Left ventricle myocardium inferior (tissue), 1 donor: Measurements from ENCODE around the gene SH3PXD2B. TPM values are rescaled to one million over a fixed set of nuclear protein-coding genes. Genes with fewer than 3 reads are reported as not detected.
"Not testable (repeated sequence)": the region's sequence is repeated elsewhere in the genome, so short reads cannot be mapped to it uniquely, and the experiment has no call there.

Source experiments
- DNase-seq: peaks from one replicate; pipeline ENCODE4 v3.0.0-alpha.2; 2020
- H3K27ac ChIP-seq: fragments of 200-600 bp; replicated peaks from 2 replicates; pipeline ENCODE4 v1.8.0; 2021
- H3K27me3 ChIP-seq: fragments of 200-600 bp; 2 replicates; pipeline ENCODE4 v1.8.0; 2021; ENCODE audit warnings: low read depth
- H3K36me3 ChIP-seq: fragments of 200-600 bp; 2 replicates; pipeline ENCODE4 v1.8.0; 2021
- H3K4me1 ChIP-seq: fragments of 200-600 bp; 2 replicates; pipeline ENCODE4 v1.8.0; 2021
- H3K4me3 ChIP-seq: fragments of 200-600 bp; 2 replicates; pipeline ENCODE4 v1.8.0; 2021; ENCODE audit warnings: mild to moderate bottlenecking, moderate library complexity
- H3K9me3 ChIP-seq: fragments of 200-600 bp; replicated peaks from 2 replicates; pipeline ENCODE4 v1.8.0; 2021
- CTCF ChIP-seq: fragments of 200-600 bp; IDR thresholded peaks from 2 replicates; pipeline ENCODE4 v1.8.0; 2021; ENCODE audit warnings: antibody characterized with exemption, mild to moderate bottlenecking, borderline replicate concordance
- intact Hi-C: fragments of 100-400 bp; cut with micrococcal nuclease; formaldehyde crosslinking; loops from one replicate; pipeline ENCODE4 v1.11.0; 2022
- total RNA-seq: library from RNA; stranded (reverse); fragmentation: NEBNext Ultra II Directional; extraction: Animal tissue kit (Norgen Biotek cat#: 25700); gene quantifications from one replicate; pipeline ENCODE4 v1.2.1, GENCODE V29; 2021
- donor health status: DM: no; HTN: yes; CAD: no; lungs with severe emphysema.

Gene SH3PXD2B
- total RNA-seq, 1 donor from 2014 or later, result 5.2 TPM

GRCh38 chr5:172358345-172358744 is 96.0 kb downstream of the SH3PXD2B start:
- H3K36me3 ChIP-seq, result peaks cover 35% of the 10 kb centered on the region
- H3K4me3 ChIP-seq, result no peak overlapping the region
- H3K27me3 ChIP-seq, result no peaks in the 10 kb centered on the region
- intact Hi-C loops, result no loop called here
- TF ChIP-seq CTCF, result no peak
- peaks cover 7% of the 10 kb centered on the region for H3K4me1 ChIP-seq
- no peaks in the 10 kb centered on the region for H3K9me3 ChIP-seq
- DNase-seq, result no peak
- H3K27ac ChIP-seq, result no peak overlapping the region

- H3K27ac ChIP-seq, result no peak overlapping the region
- TF ChIP-seq CTCF, result no peak
- H3K9me3 ChIP-seq, result no peaks in the 10 kb centered on the region
- H3K36me3 ChIP-seq, result peaks cover 38% of the 10 kb centered on the region
- DNase-seq, result no peak
- no peak overlapping the region for H3K4me3 ChIP-seq
- intact Hi-C loops, result no loop called here
- H3K4me1 ChIP-seq, result peaks cover 7% of the 10 kb centered on the region
- no peaks in the 10 kb centered on the region for H3K27me3 ChIP-seq
Observed at GRCh38 chr5:172356527-172356926, 97.8 kb downstream of the SH3PXD2B start.

GRCh38 chr5:172356047-172356446 is 98.3 kb downstream of the SH3PXD2B start:
- H3K27me3 ChIP-seq, result no peaks in the 10 kb centered on the region
- no peak for TF ChIP-seq CTCF
- peaks cover 43% of the 10 kb centered on the region for H3K36me3 ChIP-seq
- peaks cover 7% of the 10 kb centered on the region for H3K4me1 ChIP-seq
- H3K9me3 ChIP-seq, result no peaks in the 10 kb centered on the region
- no peak overlapping the region for H3K27ac ChIP-seq
- no peak overlapping the region for H3K4me3 ChIP-seq
- no peak for DNase-seq
- intact Hi-C loops, result no loop called here

GRCh38 chr5:172353846-172354245 is 100.5 kb downstream of the SH3PXD2B start:
- Histone ChIP-seq H3K27me3 (no peaks in the 10 kb centered on the region), H3K36me3 (peaks cover 52% of the 10 kb centered on the region), H3K9me3 (no peaks in the 10 kb centered on the region), H3K27ac (no peak overlapping the region), H3K4me3 (no peak overlapping the region), H3K4me1 (peaks cover 7% of the 10 kb centered on the region)
- no peak for DNase-seq
- TF ChIP-seq CTCF, result no peak
- intact Hi-C loops, result no loop called here

- Histone ChIP-seq H3K4me3 (no peak overlapping the region), H3K27me3 (no peaks in the 10 kb centered on the region), H3K36me3 (peaks cover 47% of the 10 kb centered on the region), H3K27ac (no peak overlapping the region), H3K4me1 (peaks cover 7% of the 10 kb centered on the region), H3K9me3 (no peaks in the 10 kb centered on the region)
- DNase-seq, result no peak
- intact Hi-C loops, result no loop called here
- no peak for TF ChIP-seq CTCF
Observed at GRCh38 chr5:172353271-172353812, 101.0 kb downstream of the SH3PXD2B start.

- H3K27me3 ChIP-seq, H3K4me1 ChIP-seq, H3K4me3 ChIP-seq, intact Hi-C loops, H3K27ac ChIP-seq, DNase-seq, H3K9me3 ChIP-seq: not testable (repeated sequence)
- H3K36me3 ChIP-seq, result peaks cover 48% of the 10 kb centered on the region
Observed at GRCh38 chr5:172352526-172352925, 101.8 kb downstream of the SH3PXD2B start.
